UCSD-AML1 (cell line): ENCODE data around the gene TDRD7.

Experiments used
- DNase-seq: peaks from one replicate; lab custom pipeline; 2025; ENCODE audit not compliant: unreplicated experiment; lab: John Stamatoyannopoulos, UW

TDRD7 gene, protein sequence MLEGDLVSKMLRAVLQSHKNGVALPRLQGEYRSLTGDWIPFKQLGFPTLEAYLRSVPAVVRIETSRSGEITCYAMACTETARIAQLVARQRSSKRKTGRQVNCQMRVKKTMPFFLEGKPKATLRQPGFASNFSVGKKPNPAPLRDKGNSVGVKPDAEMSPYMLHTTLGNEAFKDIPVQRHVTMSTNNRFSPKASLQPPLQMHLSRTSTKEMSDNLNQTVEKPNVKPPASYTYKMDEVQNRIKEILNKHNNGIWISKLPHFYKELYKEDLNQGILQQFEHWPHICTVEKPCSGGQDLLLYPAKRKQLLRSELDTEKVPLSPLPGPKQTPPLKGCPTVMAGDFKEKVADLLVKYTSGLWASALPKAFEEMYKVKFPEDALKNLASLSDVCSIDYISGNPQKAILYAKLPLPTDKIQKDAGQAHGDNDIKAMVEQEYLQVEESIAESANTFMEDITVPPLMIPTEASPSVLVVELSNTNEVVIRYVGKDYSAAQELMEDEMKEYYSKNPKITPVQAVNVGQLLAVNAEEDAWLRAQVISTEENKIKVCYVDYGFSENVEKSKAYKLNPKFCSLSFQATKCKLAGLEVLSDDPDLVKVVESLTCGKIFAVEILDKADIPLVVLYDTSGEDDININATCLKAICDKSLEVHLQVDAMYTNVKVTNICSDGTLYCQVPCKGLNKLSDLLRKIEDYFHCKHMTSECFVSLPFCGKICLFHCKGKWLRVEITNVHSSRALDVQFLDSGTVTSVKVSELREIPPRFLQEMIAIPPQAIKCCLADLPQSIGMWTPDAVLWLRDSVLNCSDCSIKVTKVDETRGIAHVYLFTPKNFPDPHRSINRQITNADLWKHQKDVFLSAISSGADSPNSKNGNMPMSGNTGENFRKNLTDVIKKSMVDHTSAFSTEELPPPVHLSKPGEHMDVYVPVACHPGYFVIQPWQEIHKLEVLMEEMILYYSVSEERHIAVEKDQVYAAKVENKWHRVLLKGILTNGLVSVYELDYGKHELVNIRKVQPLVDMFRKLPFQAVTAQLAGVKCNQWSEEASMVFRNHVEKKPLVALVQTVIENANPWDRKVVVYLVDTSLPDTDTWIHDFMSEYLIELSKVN

DNA sequence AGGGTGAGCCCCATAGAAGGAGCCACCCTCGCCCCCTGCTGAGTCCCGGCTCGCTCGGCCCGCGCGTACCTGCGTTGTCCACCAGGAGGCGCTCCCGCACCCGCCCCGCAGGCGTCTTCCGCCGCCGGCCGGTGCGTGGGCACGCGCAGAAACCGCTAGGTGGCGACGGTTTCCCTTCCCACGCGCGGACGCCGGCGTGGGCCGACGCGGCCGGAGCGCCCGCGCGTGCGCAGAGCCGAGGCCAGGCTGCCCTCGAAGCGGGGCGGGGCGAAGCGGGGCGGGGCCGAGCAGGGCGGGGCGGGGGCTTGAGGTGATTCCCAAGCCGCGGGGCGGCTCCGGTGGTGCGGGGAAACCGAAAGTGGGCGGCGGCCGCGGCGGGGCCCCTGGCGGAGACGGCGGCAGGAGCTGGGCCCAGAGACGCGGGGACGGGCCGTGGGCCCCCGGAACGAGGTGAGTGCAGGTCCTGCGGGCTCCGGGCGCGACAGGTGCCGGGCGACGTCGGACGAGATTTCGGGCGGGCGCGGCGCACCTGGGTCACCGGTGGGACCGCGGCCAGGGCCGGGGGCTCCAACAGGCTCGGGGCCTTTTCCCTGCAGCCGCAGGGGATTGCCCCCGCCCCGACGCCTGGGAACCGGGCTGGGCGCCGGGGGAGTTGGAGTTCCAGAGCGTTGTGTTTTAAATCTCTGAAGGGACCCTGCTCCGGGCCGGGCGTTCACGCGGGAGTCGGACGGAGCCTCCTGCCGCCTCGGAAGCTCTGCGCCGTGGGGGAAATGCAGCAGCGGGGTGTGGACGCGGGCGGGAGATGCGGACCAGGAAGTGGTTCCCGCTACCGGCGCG, at the start of gene TDRD7:
Gene TDRD7, plus strand, starts transcription at position 308 of the 837 bp plus-strand sequence. CDS start 16,370 bp downstream, outside the sequence.
- peak; percentile 94 for DNase-seq

DNA sequence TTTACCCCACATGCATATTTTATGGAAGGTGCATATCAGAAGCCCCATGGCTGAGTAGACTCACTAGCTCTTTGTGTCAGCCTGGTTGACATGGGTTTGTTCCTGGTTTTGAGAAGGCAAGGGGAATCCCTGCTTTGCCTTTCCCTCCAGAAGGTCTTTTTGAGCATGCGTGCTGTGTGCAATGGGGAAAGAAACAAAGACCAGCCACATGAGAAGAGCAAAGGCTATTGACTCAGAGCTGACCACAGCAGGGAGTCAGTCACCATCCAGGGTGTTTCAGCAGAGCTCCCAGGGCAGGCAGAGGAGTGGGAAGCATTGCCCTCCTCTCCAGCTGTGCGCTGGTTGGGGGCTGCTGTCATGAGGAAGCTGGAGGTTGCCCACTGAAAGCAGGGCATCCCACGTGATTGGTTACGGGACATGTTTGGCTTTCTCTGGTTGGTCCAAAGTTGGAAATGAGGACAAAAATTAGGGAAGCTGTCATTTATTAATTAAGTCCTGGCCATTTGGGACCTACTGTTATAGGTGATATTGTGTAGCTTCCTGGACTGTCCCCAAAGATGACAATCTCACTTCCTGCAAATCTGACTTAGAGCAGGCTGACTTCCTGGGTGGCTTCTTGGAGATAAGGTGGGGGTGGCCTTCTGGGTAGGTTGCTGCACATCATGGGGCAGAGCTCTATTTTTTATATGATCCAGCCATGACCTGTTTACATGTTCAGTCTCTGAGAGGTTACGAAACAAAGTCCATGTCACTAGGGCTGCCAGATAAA, 48.9 kb upstream of the TDRD7 start:
- DNase-seq: no peak

DNA sequence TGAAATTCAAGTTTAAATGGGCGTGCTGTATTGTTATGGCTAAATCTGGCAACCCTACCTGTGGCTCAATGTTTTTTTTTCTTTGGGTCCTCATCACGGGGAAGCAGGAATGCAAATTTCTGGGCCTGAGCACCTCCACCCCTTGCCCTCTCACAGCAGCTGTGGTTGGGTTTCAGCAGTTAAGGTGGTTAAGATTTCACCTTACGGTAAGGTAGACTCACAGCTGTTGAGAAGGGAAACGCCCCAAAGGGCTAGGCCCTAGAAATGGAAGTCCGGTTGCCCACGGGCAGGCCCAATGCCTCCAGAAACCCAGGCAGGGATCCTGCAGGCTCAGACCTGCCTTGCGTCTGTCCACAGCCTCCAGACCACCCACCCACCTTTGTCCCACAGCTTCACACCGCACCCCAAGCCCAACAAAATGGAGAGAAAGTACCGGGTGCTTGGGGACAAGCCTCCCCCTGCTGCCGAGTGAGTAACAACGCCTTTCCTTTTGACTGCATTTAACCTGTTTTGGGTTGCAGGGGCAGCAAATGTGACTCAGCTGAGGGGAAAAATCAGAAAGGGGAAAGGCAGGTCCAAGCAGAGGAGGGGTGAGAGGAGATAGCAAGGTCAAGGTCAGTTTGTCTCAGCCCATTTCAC, 48.1 kb upstream of the TDRD7 start:
- DNase-seq: no peak

DNA sequence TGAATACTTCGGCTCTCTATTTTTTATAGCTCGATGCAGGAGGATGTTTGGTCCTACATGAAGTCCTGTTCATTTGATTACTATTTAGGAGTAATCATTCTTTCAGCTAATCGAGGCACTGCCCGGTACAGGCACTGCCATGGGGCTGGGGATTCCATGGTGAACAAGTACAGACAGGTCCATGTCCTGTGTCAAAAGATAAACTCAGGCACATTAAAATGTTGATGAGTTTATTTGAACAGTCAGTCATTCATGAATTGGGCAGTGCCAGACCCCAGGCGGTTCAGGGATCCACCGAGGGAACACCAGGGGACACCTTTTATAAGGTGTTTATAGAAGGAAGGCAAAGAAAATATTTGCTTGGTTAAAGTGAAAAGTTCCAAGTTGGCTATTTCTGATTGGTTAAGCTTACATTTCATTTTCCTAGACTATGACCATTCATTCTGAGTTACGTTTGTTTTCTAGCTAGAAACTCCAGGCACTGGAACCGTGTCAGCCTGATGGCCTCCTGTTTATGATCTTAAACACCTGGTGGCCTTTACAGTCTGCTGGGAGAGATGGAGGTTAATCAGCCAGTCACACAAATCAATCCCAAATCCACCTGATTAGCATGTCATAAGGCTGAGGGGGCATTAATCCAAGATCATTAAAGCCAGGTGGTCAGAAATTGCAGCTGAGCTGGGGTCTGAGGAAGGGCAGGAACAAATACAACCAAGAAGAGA, 47.0 kb upstream of the TDRD7 start:
- DNase-seq: no peak

DNA sequence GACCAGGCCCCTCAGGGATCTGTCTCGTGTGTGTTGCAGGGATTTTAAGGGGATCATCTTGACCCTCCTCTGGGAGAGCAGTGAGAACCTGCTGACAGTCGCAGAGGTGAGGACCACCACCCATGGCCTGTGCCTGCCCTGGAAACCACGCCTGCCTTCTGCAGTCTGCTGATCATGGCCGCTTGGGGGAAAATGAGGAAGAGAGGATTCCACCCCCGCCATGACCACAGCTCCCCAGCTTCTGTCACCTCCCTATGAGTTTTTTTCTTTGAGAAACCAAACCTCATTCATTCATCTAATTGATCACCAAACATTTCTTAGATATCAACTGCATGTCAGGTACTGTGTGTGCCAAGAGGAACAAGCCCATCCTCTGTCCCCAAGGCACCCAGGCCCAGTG, 46.3 kb upstream of the TDRD7 start:
- no peak for DNase-seq

DNA sequence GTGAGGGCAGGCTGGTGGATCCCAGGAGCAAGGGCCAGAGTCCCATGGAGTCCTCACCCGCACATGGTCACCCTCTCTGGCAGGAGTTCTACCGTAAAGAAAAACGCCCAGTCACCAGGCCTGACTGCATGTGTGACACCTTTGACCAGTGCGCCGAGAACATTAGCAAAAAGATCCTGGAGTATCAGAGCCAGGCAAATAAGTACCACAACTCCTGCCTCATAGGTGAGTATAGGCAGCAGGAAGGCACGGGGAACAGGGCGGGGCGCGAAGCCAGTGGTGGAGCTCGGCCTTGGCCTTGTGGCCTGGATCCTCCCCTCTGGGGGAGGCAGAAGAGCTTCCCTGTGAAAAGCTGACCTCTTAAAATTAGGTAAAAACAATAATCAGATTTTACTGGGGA, 45.4 kb upstream of the TDRD7 start:
- no peak for DNase-seq

DNA sequence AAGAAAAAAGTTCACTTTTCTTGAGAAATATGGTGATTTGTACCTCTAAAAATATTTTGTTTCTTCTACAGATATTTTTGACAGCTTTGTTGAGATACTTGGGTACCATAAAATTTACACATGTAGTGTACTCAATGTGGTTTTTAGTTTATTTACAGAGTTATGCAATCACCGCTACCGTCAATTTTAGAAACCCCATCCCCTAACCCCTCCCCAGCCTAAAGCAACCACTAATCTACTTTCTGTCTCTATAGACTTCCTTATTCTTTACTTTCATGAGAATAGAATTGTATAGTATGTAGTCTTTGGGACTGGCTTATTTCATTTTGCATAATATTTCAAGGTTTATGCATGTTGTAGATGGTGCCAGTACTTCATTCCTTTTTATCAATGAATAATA, 45.0 kb upstream of the TDRD7 start:
- no peak for DNase-seq

DNA sequence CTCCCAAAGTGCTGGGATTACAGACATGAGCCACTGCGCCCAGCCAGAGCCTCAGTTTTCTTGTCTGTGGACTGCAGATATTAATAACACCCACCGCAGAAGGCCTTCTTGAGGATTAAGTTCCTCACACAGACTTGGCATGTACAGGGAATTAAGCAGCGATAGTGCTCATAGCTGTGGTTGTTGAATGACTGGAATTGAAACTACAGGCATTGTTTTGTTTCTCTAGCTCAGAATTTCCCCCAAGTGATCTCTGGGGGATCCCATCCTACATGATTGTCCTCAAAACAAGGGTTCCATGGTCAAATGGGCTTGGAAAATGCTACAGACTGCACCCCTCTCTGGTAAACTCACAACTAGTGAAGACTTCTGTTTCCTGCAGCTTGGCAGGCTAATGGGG, 44.2 kb upstream of the TDRD7 start:
- no peak for DNase-seq

DNA sequence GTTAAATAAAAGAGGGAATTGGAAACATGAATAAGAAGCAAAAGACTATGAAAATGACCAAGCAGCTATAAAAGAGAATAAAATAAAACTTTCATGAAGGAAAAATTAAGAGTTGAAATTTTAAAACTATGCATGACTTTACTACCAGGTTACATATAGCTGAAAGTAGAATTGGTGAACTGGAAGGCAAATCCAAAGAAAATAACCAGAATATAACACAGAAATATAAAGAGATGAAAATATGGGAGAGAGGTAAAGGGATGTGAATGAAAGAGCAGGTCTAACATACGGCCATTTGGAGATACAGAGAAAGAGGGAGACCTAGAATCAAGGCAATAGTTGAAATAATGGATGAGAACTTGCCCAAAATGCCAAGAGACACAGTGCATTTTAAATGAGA, 42.9 kb upstream of the TDRD7 start:
- DNase-seq: no peak

DNA sequence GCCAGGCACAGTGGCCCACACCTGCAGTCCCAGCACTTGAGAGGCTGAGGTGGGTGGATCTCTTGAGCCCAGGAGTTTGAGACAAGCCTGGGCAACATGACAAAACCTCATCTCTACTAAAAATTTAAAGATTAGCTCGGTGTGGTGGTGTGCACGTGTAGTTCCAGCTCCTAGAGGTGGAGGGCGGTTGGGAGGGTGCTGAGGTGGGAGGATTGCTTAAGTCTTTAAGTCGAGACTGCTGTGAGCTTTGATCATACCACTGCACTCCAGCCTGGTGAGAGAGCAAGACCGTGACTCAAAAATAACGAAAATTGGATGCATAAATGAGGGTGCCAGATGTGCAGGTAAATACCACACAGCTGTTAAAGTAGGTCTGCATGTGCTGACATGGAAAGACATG, 39.3 kb upstream of the TDRD7 start:
- no peak for DNase-seq

DNA sequence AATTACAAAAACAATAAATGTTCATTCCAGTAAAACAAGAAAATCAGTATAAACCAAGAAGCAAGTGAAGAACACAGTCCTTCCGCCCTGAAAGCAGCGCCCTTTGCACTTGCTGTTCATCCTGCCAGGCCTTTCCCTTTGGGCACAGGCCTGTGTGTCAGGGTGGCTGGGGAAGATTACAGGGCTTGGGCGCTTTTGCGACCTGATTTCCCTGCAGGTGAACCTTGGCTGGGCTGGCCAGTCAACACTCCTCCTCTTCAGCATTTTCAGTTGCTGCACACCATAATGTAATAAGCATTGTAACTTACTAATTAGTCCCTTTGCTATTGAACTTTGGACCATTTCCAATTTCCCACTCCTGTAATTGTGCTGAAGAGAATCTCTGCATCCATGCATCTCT, 38.6 kb upstream of the TDRD7 start:
- DNase-seq: no peak

DNA sequence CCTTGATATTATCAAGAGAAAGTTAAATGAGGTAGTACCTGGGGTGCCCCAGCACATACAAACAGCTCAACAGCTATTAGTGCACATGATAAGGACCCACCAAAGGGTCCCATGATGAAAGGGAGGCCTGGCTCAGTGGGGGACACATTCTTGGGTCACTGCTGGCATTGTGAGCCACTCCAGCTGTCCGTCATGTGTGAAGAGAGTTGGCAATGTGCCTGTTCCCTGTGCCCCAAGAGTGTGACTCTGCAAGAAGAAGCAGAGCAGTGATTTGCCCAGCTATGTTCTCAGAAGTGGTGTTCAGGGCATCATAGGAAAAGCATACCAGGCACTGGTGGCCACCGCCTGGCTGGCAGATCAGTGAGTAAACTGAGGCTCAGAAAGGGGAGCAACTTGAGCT, 37.1 kb upstream of the TDRD7 start:
- DNase-seq: no peak

DNA sequence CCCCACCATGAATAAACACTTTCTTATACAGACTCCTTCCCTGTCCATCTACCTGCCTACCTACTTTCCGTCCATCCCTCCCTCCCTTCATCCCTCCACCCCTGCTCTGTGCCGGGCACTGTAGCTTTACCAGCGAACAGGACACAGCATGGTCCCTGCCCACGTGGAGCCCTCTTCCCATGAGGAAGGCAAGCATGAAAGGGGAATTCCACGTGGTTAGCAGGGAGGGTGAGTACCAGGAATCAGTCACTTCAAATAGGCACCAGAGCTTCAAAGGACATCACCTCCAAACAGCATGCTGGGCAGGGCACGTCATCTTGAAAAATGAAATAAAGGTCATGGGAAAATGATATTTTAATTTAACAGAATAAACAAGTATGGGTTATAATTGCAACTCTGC, 35.0 kb upstream of the TDRD7 start:
- DNase-seq: no peak

DNA sequence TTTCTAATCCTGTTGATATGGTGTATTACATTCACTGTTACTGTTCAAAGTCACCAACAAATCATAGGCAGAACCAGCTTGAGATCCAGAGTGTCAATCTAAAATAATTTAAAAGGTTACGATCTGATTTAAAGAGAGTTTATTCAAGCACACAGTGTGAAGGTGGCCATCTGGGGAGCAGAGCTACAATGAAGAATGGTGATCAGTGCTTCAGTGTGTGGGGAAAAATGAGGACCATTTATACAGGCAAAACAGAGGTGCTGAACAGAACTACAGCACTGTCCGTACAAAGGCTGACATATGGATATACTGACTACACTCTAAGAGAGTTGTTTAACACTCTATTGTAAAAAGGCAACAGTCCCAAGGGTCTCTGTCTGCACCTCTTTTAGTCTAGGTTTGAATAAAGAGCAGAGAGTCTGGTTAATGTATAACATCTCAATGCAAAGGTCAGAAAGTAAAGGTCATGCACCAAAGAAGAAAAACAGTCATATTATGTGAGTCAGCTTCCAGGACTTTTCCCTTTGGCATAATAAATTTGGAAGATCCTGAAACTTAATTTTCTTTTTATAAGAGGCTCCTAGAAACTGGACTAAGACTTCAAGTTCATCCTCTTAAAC, 29.7 kb upstream of the TDRD7 start:
- DNase-seq: no peak

DNA sequence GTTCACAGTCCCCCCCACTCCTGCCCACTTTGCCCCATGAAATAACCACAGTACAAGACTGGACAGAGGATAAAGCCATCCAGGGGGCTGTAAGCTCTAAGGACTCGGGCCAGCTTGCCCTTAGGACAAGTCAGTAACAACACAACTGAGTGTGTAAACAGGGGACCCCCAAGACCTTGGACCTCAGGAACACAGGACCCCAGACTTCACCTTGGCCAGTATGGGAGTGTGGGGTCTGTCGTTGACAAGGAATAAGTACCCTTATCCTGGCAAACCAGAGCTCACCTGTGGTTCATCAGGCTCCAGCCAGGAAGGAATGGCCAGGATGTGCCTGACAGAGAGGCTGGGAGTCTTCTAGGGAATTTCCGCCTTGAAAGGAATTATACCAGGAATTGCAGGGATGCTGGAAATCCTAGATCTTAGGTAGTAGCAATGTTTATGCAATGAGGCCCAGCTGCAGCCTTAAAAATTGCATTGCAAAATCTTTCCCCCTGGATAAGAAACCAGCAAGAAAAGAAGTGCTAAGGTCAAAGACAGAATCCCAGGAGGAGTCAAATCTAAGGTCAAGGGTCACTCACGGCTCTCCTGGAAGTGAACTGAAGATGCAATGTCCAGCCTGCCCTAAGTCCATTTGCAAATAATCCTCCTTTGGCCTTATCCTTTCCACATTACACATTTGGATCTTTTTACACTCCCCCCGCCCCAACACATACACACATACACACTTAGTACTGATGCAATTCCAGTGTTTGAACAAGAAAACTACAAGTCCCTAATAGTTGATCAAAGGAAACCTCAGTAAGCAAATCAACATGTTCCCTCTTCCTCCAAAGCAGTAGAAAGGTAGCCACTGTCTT, 27.3 kb upstream of the TDRD7 start:
- DNase-seq: no peak

DNA sequence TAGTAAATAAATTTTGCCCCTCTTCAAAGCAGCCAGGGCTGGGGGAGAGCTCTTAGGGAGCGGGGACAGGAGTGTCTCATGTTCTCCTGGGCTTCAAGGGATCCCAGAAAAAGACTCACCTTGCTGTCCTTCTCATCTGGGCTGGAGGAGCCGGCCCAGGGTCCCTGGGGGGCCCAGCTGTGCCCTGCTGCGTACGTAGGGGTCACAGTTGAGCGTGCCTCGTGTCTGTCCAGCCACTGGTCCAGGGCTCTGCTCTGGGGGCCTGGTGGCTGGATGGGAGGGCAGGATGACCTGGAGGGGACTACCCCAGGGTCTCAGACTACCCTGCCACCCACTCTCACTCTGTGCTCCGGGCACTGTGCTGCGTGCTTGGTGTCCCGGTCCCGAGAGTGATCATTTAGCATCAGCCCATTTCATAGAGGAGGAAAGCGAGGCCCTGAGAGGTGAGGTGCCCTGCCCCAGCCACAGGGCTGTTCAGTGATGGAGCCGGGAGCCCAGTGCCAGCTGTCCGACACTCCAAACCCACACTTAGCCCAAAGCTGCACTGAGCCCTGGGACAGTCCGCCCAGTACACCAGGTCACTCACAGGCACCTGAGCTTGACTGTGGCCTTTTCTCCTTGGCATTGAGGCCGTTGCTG, 26.2 kb upstream of the TDRD7 start:
- no peak for DNase-seq

DNA sequence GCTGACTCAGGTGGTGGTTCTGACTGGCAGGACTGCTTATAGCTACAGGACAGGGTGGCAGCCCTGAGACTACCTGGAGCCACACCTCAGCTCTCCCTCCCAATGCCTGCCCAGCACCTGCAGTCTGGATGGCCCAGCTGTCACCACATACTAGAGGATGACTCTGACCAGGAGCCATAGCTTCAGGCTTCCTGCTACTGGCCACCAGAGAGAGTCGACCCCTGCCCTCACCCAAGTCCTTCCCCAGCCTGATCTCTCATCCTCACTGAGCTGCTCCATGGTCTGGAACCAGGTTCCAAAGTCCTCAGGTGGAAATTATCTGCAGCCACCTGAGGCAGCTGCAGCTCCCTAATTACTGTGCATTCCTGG, 25.6 kb upstream of the TDRD7 start:
- no peak for DNase-seq
